ENCODE measurements around the gene CEBPB.

The CEBPB gene

GRCh38 chr20:50191065-50191543 is 474 bp downstream of the CEBPB start:
- H3K4me1 Mint-ChIP-seq: peaks cover 48% of the 10 kb centered on the region
- peak overlapping the region; percentile 74 for H3K4me3 Mint-ChIP-seq
- no peak for TF ChIP-seq CTCF (IDR thresholded peaks at IDR 0.05)
- H3K27ac Mint-ChIP-seq: no peak overlapping the region
- no peaks in the 10 kb centered on the region for H3K9me3 Mint-ChIP-seq
- DNase-seq: no peak
- peaks cover 15% of the 10 kb centered on the region for H3K27me3 Mint-ChIP-seq (ENCODE audit: low read depth, poor library complexity)
- H3K36me3 Mint-ChIP-seq (ENCODE audit: low read depth): no peaks in the 10 kb centered on the region

DNA sequence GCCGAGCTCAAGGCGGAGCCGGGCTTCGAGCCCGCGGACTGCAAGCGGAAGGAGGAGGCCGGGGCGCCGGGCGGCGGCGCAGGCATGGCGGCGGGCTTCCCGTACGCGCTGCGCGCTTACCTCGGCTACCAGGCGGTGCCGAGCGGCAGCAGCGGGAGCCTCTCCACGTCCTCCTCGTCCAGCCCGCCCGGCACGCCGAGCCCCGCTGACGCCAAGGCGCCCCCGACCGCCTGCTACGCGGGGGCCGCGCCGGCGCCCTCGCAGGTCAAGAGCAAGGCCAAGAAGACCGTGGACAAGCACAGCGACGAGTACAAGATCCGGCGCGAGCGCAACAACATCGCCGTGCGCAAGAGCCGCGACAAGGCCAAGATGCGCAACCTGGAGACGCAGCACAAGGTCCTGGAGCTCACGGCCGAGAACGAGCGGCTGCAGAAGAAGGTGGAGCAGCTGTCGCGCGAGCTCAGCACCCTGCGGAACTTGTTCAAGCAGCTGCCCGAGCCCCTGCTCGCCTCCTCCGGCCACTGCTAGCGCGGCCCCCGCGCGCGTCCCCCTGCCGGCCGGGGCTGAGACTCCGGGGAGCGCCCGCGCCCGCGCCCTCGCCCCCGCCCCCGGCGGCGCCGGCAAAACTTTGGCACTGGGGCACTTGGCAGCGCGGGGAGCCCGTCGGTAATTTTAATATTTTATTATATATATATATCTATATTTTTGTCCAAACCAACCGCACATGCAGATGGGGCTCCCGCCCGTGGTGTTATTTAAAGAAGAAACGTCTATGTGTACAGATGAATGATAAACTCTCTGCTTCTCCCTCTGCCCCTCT is 1.1 kb downstream of the CEBPB start:
- Mint-ChIP-seq H3K27ac (peak overlapping the region; percentile 83), H3K36me3 (ENCODE audit: low read depth) (no peaks in the 10 kb centered on the region), H3K4me1 (peaks cover 50% of the 10 kb centered on the region), H3K9me3 (no peaks in the 10 kb centered on the region), H3K27me3 (ENCODE audit: low read depth, poor library complexity) (peaks cover 13% of the 10 kb centered on the region), H3K4me3 (peak overlapping the region; percentile 90)
- DNase-seq: peak; percentile 75
- no peak for TF ChIP-seq CTCF (IDR thresholded peaks at IDR 0.05)

DNA sequence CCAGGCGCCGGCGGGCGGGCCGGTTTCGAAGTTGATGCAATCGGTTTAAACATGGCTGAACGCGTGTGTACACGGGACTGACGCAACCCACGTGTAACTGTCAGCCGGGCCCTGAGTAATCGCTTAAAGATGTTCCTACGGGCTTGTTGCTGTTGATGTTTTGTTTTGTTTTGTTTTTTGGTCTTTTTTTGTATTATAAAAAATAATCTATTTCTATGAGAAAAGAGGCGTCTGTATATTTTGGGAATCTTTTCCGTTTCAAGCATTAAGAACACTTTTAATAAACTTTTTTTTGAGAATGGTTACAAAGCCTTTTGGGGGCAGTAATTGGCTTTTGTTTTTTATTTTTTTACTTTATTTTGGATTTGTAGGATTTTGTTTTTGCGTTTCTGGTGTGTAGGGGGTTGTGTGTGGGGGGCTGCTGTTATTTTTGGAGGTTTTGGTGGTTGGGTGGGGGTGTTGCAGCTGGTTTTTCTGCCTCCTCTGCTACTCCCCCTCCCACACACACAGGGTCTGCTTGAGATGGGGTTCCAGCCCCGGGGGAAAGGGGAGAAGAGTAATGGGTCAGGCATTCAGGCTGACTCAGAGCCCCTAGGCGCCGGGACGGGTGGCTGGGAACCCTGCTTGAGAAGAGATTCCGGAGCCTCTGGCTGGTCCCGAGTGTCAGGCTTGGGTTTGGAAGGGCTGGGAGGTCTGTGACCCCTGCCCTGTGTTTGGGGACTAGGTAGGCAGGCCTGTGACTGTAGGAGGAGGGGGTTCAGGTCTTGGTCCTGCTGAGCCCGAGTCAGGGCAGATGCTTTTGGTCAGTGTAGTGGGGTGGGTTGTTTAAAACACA is 2.0 kb downstream of the CEBPB start:
- Mint-ChIP-seq H3K4me3 (peak overlapping the region; percentile 90), H3K36me3 (ENCODE audit: low read depth) (no peaks in the 10 kb centered on the region), H3K27ac (peak overlapping the region; percentile 83), H3K9me3 (no peaks in the 10 kb centered on the region), H3K27me3 (ENCODE audit: low read depth, poor library complexity) (peaks cover 8% of the 10 kb centered on the region), H3K4me1 (peaks cover 55% of the 10 kb centered on the region)
- peak; percentile 67 for DNase-seq
- no peak for TF ChIP-seq CTCF (IDR thresholded peaks at IDR 0.05)

DNA sequence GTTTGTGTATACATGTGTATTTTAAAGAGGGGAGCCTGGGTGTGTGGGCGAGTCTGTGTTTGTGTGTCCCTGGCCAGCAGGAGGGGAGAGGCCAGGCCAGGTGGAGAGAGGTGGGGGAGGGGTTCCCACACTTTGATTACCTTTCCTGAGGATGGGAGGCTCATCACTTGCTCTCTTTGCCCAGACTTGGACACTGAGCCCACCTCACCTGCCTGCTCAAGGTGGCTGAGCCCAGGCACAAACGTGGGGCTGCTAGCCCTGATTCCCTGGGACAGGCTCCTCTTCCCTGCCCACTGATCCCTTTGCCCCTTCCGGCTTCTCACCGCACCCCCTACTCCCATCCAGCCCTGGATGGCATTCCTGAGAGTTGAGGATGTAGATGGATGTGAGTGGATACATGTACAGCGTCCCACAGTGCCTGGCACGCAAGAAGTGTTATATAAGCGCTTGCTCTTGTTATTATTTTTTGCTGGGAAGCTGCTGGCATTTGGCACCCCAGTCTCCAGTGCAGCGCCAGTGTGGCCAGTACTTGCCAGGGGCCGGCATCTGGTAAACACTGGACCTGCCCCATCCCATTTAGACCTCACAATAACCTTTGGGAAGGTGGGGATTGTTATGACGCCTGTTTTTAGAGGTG is 2.7 kb downstream of the CEBPB start:
- Mint-ChIP-seq H3K27ac (peak overlapping the region; percentile 39), H3K27me3 (ENCODE audit: low read depth, poor library complexity) (peaks cover 8% of the 10 kb centered on the region), H3K9me3 (no peaks in the 10 kb centered on the region), H3K36me3 (ENCODE audit: low read depth) (no peaks in the 10 kb centered on the region), H3K4me1 (peaks cover 49% of the 10 kb centered on the region), H3K4me3 (peak overlapping the region; percentile 90)
- TF ChIP-seq CTCF (IDR thresholded peaks at IDR 0.05): no peak
- DNase-seq: no peak

DNA sequence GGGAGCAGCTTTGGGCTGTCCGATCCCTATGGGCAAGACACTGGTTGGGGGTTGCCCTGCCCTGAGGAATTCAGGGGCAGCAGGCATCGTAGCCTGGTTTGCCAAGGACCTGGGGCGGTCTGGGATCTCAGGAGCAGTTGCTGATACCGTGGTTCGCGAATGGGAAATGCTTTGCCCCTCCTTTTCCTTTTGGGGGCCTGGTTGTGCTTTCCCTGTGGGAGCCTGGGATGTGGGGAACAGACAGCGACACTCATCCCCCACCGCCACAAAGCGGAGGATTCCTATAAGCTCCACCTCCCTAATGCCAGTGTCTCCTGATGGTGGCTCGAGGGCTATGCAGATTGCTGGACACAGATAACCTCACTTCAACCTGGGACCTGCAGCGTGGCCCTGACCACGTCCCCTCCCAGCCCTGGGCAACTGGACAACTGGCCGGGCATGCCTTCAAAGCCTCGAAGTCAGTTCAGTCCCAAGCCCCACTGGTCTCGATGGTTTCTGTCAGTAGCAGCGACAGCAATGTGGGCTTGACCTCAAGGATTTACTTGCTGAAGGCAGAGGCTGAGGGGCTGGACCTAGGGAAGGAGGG is 3.3 kb downstream of the CEBPB start:
- H3K4me1 Mint-ChIP-seq: peaks cover 47% of the 10 kb centered on the region
- peaks cover 8% of the 10 kb centered on the region for H3K27me3 Mint-ChIP-seq (ENCODE audit: low read depth, poor library complexity)
- DNase-seq: no peak
- H3K9me3 Mint-ChIP-seq: peaks cover 1% of the 10 kb centered on the region
- no peak overlapping the region for H3K27ac Mint-ChIP-seq
- H3K4me3 Mint-ChIP-seq: peak overlapping the region; percentile 90
- no peaks in the 10 kb centered on the region for H3K36me3 Mint-ChIP-seq (ENCODE audit: low read depth)
- TF ChIP-seq CTCF (IDR thresholded peaks at IDR 0.05): no peak
